Tibial nerve (tissue), 4 donors: ENCODE results near the gene NFAM1. TPM values are rescaled to one million over a fixed set of nuclear protein-coding genes. Genes with fewer than 3 reads are reported as not detected.

Experiments
- DNase-seq, 2 donors: peaks; one replicate each; pipeline ENCODE4 v3.0.0-alpha.2; 2019; ENCODE audit warnings: low spot score in 2 of 2
- H3K27ac ChIP-seq, 4 donors: fragments of 200-600 bp; sonication (generic) in 3 of 4; one replicate each; pipeline ENCODE4 v1.5.1; 2017 to 2019; ENCODE audit warnings: mild to moderate bottlenecking in 1 of 4
- H3K27me3 ChIP-seq, 2 donors: fragments of 200-600 bp; sonication (generic) in 1 of 2; one replicate each; pipeline versions ENCODE4 v1.5.1 to v1.6.0; 2017 to 2019
- H3K36me3 ChIP-seq, 3 donors: fragments of 200-600 bp; sonication (generic); one replicate each; pipeline ENCODE4 v1.5.1; 2018 to 2019
- H3K4me1 ChIP-seq, 4 donors: fragments of 200-600 bp; sonication (generic) in 3 of 4; one replicate each; pipeline ENCODE4 v1.5.1; 2017 to 2019
- H3K4me3 ChIP-seq, 4 donors: fragments of 200-600 bp; sonication (generic) in 3 of 4; one replicate each; pipeline ENCODE4 v1.5.1; 2017 to 2019; ENCODE audit warnings: mild to moderate bottlenecking in 1 of 4, moderate library complexity in 1 of 4
- H3K9me3 ChIP-seq, 4 donors: fragments of 200-600 bp; sonication (generic) in 3 of 4; one replicate each; pipeline ENCODE4 v1.5.1; 2017 to 2019
- CTCF ChIP-seq, 5 experiments: fragments of 200-600 bp in 3 of 5; fragments of 450-650 bp in 2 of 5; sonication (generic) in 3 of 5; IDR thresholded peaks; one replicate each; pipeline ENCODE4 v1.5.1; 2016 to 2019; ENCODE audit warnings: antibody characterized with exemption in 5 of 5, mild to moderate bottlenecking in 3 of 5, moderate library complexity in 2 of 5
- EP300 ChIP-seq, 2 donors: sonication (generic); formaldehyde crosslinking; IDR thresholded peaks; one replicate each; pipeline ENCODE4 v1.6.1; 2017; ENCODE audit warnings: antibody characterized with exemption in 2 of 2, mild to moderate bottlenecking in 1 of 2
- POLR2A ChIP-seq, 2 donors: fragments of 450-650 bp; IDR thresholded peaks; one replicate each; pipeline ENCODE4 v1.6.1; 2017; ENCODE audit warnings: antibody characterized with exemption in 2 of 2, mild to moderate bottlenecking in 2 of 2, moderate library complexity in 2 of 2
- WGBS, 2 donors: methylation state at CpG; one replicate each; pipeline ENCODE4 v1.1.5; 2018; 5-methylcytosine and 5-hydroxymethylcytosine counted together
- total RNA-seq, 4 donors: library from RNA; depleted of rRNA; stranded (reverse); fragments of >200 nt; gene quantifications; one replicate each; pipeline ENCODE4 v1.1.0, GENCODE V29; 2016

NFAM1 gene
- total RNA-seq, 4 donors from 2014 or later: 1.8 to 2.8 (median 2.2) TPM

GRCh38 chr22:42365942-42366695, 66.1 kb downstream of the NFAM1 start:
- Histone ChIP-seq H3K27ac (peak overlapping the region in 3 of 4 donors; percentile 62 to 77 (median 69)), H3K4me3 (no peak overlapping the region), H3K9me3 (no peaks in the 10 kb centered on the region), H3K36me3 (no peaks in the 10 kb centered on the region), H3K27me3 (peaks cover 0 to 22% of the 10 kb centered on the region in 2 donors), H3K4me1 (peaks cover 0 to 57% (median 24%) of the 10 kb centered on the region in 4 donors)
- peak in 1 of 2 donors; percentile 32 for DNase-seq
- WGBS, 2 donors: 52 to 71% methylated on average over 10 of the region's 10 CpGs
- no peak for TF ChIP-seq CTCF (IDR thresholded peaks at IDR 0.05)
- TF ChIP-seq POLR2A (IDR thresholded peaks at IDR 0.05): no peak
- TF ChIP-seq EP300 (IDR thresholded peaks at IDR 0.05): no peak

GRCh38 chr22:42365111-42365865, 66.9 kb downstream of the NFAM1 start:
- no peak for TF ChIP-seq POLR2A (IDR thresholded peaks at IDR 0.05)
- TF ChIP-seq CTCF (IDR thresholded peaks at IDR 0.05): no peak
- no peak for TF ChIP-seq EP300 (IDR thresholded peaks at IDR 0.05)
- peak in 1 of 2 donors; percentile 38 for DNase-seq
- Histone ChIP-seq H3K4me1 (peaks cover 0 to 57% (median 24%) of the 10 kb centered on the region in 4 donors), H3K27ac (peak overlapping the region; percentile 44 to 77 (median 66)), H3K36me3 (no peaks in the 10 kb centered on the region), H3K4me3 (peak overlapping the region in 1 of 4 donors; percentile 26), H3K9me3 (no peaks in the 10 kb centered on the region), H3K27me3 (peaks cover 0 to 22% of the 10 kb centered on the region in 2 donors)
- 18 to 24% methylated on average over 10 to 14 of the region's 14 CpGs for whole genome bisulfite sequencing, 2 donors

- H3K36me3 ChIP-seq: no peaks in the 10 kb centered on the region
- H3K27me3 ChIP-seq: peaks cover 0 to 22% of the 10 kb centered on the region in 2 donors
- WGBS, 2 donors: 18 to 24% methylated on average over 13 of the region's 13 CpGs
- peaks cover 0 to 55% (median 24%) of the 10 kb centered on the region in 4 donors for H3K4me1 ChIP-seq
- peak overlapping the region in 2 of 4 donors; percentile 10 to 26 for H3K4me3 ChIP-seq
- H3K27ac ChIP-seq: peak overlapping the region; percentile 44 to 77 (median 66)
- H3K9me3 ChIP-seq: no peaks in the 10 kb centered on the region
- DNase-seq: peak in 1 of 2 donors; percentile 54
- TF ChIP-seq EP300 (IDR thresholded peaks at IDR 0.05): peak in 1 of 2 donors; percentile 7
- TF ChIP-seq CTCF (IDR thresholded peaks at IDR 0.05): no peak
- TF ChIP-seq POLR2A (IDR thresholded peaks at IDR 0.05): no peak
Observed at GRCh38 chr22:42364604-42365110, 67.5 kb downstream of the NFAM1 start.

- H3K4me1 ChIP-seq: peaks cover 0 to 50% (median 24%) of the 10 kb centered on the region in 4 donors
- no peak overlapping the region for H3K4me3 ChIP-seq
- TF ChIP-seq EP300 (IDR thresholded peaks at IDR 0.05) (no peak), CTCF (IDR thresholded peaks at IDR 0.05) (no peak), POLR2A (IDR thresholded peaks at IDR 0.05) (no peak)
- H3K27me3 ChIP-seq: peaks cover 0 to 22% of the 10 kb centered on the region in 2 donors
- 82 to 84% methylated on average over 6 of the region's 6 CpGs for WGBS, 2 donors
- no peaks in the 10 kb centered on the region for H3K9me3 ChIP-seq
- no peak for DNase-seq
- H3K36me3 ChIP-seq: no peaks in the 10 kb centered on the region
- H3K27ac ChIP-seq: no peak overlapping the region
Observed at GRCh38 chr22:42363892-42364291, 68.3 kb downstream of the NFAM1 start.
